Prostate gland (tissue), 2 donors: ENCODE results near the gene MIGA2.

Experiments used
- CTCF ChIP-seq, 4 experiments: fragments of 200-600 bp in 2 of 4; fragments of 450-650 bp in 2 of 4; sonication (generic) in 2 of 4; IDR thresholded peaks; 1 replicate in 3 of 4; 2 replicates in 1 of 4; pipeline ENCODE4 v1.5.1; 2016 to 2019; ENCODE audit warnings: antibody characterized with exemption in 4 of 4, mild to moderate bottlenecking in 2 of 4, moderate library complexity in 2 of 4
- POLR2A ChIP-seq: fragments of 450-650 bp; IDR thresholded peaks from one replicate; pipeline ENCODE4 v1.6.1; 2016; ENCODE audit warnings: antibody characterized with exemption, mild to moderate bottlenecking
- POLR2AphosphoS5 ChIP-seq: sonication (generic); formaldehyde crosslinking; IDR thresholded peaks from one replicate; pipeline ENCODE4 v1.6.1; 2017; ENCODE audit warnings: antibody characterized with exemption

GRCh38 chr9:129059796-129060785, 23.7 kb downstream of the MIGA2 start:
- TF ChIP-seq POLR2A: no peak
- no peak for TF ChIP-seq CTCF (IDR thresholded peaks at IDR 0.05)
- no peak for TF ChIP-seq POLR2AphosphoS5
